HFF-Myc (cell line): ENCODE results near the gene KIF16B.
"Not testable (repeated sequence)": the region's sequence is repeated elsewhere in the genome, so short reads cannot be mapped to it uniquely, and the experiment has no call there.

ENCODE experiments used
- DNase-seq: peaks from one replicate; pipeline ENCODE4 v3.0.0-alpha.2; 2011; ENCODE audit warnings: low read depth; ENCODE audit errors: extremely low read depth
- H3K4me3 ChIP-seq: replicated peaks from 2 replicates; pipeline ENCODE4 v1.5.1; 2011; ENCODE audit warnings: low read depth, mild to moderate bottlenecking, control low read depth, low read length
- TF ChIP-seq, protein P1 (sequence below): IDR thresholded peaks from 2 replicates; pipeline ENCODE4 v1.5.1; 2012; ENCODE audit warnings: mild to moderate bottlenecking, low read depth, low read length, control low read depth; ENCODE audit errors: missing control alignments

KIF16B gene

DNA sequence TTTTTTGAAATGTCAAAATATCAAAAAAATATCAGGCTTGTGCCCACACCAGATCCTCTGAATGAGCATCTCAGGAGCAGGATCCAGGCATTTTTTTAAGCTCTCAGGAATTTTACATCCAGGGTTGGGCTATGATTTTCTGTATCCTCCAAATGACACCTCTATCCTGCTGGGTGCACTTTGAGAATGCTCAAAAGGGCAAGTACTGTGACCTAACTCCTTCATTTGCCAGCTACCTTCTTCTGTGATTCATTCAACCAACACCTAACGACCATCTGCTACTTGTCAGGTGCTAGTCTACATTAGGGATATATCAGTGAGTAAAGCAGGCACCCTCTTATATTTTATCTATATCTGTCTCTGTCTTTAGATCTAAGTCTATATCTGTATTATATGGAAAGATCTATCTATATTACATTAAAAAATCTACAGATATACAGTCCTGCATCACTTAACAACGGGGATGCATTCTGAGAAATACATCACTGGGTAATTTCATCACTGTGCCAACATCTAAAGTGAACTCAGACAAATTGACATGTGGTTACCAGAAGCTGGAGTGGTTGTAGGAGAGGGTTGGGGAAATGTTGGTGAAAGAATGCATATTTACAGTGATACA lies 131.6 kb downstream of the KIF16B start:
- TF ChIP-seq, protein P1, sequence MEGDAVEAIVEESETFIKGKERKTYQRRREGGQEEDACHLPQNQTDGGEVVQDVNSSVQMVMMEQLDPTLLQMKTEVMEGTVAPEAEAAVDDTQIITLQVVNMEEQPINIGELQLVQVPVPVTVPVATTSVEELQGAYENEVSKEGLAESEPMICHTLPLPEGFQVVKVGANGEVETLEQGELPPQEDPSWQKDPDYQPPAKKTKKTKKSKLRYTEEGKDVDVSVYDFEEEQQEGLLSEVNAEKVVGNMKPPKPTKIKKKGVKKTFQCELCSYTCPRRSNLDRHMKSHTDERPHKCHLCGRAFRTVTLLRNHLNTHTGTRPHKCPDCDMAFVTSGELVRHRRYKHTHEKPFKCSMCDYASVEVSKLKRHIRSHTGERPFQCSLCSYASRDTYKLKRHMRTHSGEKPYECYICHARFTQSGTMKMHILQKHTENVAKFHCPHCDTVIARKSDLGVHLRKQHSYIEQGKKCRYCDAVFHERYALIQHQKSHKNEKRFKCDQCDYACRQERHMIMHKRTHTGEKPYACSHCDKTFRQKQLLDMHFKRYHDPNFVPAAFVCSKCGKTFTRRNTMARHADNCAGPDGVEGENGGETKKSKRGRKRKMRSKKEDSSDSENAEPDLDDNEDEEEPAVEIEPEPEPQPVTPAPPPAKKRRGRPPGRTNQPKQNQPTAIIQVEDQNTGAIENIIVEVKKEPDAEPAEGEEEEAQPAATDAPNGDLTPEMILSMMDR: no peak
- H3K4me3 ChIP-seq: no peak overlapping the region
- no peak for DNase-seq

DNA sequence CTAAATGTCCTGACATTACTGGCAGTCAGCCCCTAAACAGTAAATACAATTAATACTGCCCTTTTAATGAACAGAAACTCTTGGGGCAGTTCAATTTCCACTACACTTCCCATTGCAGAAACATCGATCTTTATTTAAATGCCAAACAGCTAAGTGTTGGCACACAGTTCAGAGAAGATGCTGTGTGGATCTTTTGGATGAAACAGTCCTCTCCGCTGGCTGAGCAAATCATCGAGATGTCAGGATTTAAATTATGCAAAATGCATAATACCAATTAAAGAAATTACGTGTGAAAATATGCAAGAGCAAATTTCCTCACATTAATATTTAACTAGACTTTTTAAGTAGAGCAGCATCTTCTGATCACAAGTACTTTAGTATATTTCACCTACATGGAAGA lies 132.6 kb downstream of the KIF16B start:
- TF ChIP-seq, protein P1: no peak
- no peak for DNase-seq
- H3K4me3 ChIP-seq: no peak overlapping the region

DNA sequence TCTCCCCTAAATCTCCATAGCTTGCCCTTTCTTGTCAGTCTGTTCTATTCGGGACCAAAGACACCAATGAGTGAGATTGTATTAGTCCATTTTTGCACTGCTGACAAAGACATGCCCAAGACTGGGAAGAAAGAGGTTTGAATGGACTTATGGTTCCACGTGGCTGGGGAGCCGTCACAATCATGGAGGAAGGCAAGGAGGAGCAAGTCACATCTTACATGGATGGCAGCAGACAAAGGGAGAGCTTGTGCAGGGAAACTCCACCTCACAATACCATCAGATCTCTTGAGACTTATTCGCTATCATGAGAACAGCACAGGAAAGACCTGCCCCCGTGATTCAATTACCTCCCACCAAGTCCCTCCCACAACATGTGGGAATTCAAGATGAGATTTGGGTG lies 133.7 kb downstream of the KIF16B start:
- H3K4me3 ChIP-seq, DNase-seq: not testable (repeated sequence)

DNA sequence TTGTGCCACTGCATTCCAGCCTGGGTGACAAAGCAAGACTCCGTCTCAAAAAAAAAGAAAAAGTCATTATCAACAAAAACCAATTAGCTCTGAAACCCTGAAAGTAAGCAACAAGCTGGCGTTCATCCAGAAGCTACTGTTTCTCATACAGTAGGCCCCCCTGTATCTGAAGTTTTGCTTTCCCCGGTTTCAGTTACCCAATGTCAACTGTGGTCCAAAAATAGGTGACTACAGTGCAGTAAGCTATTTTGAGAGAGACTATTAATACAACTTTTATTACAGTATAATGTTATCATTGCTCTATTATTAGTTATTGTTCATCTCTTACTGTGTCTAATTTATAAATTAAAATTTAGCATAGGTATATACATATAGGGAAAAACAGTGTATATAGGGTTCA lies 135.1 kb downstream of the KIF16B start:
- H3K4me3 ChIP-seq: no peak overlapping the region
- DNase-seq: no peak
- TF ChIP-seq, protein P1: no peak

DNA sequence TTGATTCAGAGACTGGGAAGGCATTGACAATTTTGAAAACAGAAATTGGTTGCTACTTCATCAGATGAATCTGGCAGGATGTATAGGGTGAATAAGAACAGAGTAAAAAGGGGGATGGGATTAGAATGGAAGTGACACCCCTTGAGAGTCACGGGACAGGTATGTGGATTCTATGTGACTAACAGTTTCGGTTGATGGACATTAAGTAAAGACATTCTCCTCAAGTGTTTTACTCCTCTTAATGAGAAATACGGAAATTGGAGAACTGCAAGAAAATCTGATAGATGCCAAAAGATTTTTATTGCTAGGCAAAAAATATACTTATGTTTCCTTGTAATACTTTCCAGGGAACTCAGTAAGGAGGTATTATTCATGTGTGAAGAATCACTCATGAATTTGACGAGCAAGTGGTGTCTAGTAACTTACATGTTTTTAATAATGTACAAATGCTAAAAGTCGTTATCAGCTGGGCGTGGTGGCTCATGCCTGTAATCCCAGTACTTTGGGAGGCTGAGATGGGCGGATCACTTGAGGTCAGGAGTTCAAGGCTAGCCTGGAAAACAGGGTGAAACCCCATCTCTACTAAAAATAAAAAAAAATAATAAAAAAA lies 135.8 kb downstream of the KIF16B start:
- TF ChIP-seq, protein P1: no peak
- no peak overlapping the region for H3K4me3 ChIP-seq
- DNase-seq: no peak

DNA sequence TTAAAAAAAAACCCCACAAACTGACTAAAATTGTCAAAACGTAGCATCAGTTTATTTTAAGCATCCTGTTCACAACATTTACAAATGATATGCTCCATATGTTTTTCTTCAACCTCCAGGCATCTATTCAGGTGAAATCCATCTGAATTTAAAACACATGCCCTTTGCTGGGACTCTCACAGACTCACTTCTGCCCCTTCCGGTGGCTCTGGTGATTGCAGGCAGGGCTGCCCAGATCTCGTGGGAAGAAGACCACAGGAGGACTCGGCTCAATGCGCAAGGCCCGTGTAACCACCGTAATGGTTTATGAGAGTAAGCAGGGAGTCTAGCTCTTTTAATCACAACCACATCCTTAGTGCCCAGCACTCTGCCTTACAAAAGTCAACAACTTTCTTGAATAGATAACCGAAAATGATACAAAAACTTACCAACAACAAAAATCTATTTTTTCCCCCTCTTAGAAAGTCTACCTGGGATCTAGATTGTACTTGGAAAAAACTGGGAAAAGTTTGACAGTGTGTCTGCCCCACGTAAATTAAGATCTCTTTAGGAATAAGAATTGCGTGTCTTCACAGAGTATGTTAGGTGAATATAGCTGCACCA lies 139.1 kb downstream of the KIF16B start:
- TF ChIP-seq, protein P1: peak; percentile 83
- peak; percentile 43 for DNase-seq
- H3K4me3 ChIP-seq: no peak overlapping the region

DNA sequence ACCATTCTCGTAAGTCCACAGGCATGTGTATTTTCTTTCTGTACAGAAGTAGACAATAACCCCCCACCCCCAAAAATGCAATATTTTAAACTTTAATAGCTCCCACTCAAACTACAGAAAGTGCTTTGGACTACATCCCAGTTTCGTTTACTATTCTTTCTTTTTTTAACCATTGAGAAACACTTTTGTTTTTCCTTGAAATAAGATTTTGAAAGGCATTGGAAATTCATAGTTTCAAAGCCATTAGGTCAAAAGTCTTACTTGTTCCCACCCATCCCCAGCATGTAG lies 140.0 kb downstream of the KIF16B start:
- TF ChIP-seq, protein P1: no peak

More for the DNA sequence above, 140.0 kb downstream of the KIF16B start:
- H3K4me3 ChIP-seq: no peak overlapping the region
- DNase-seq: no peak
